ENCODE results near the gene CHRNB1.

CHRNB1 gene

GRCh38 chr17:7484067-7484918, 39.4 kb downstream of the CHRNB1 start, which contains the start of gene POLR2A (continued):
- TF ChIP-seq ZNF2 (tag by site-specific recombination; IDR thresholded peaks at IDR 0.05) (peak; percentile 96), KLF1 (tag by site-specific recombination; IDR thresholded peaks at IDR 0.05) (peak; percentile 84), ZNF324 (tag by site-specific recombination; IDR thresholded peaks at IDR 0.05) (peak; percentile 82), ZNF639 (tag by site-specific recombination; IDR thresholded peaks at IDR 0.05) (peak; percentile 95), ZNF707 (tag by site-specific recombination; IDR thresholded peaks at IDR 0.05) (no peak), ZNF24 (tag by site-specific recombination; IDR thresholded peaks at IDR 0.05) (peak; percentile 43), ZNF501 (tag by site-specific recombination; IDR thresholded peaks at IDR 0.05) (peak; percentile 98), ZNF514 (tag by site-specific recombination; IDR thresholded peaks at IDR 0.05) (no peak), ZNF138 (tag by site-specific recombination; IDR thresholded peaks at IDR 0.05; ENCODE audit: borderline replicate concordance) (no peak), ZNF133 (tag by site-specific recombination; IDR thresholded peaks at IDR 0.05) (no peak), EGR2 (tag by site-specific recombination; IDR thresholded peaks at IDR 0.05; ENCODE audit: low read depth) (peak; percentile 58; the same call in 1 of the 2 replicates), FEZF1 (tag by site-specific recombination; IDR thresholded peaks at IDR 0.05) (peak; percentile 45; the same call in 1 of the 2 replicates), BCL6B (tag by site-specific recombination; IDR thresholded peaks at IDR 0.05) (peak; percentile 58; the same call in 1 of the 2 replicates), ZNF221 (tag by site-specific recombination; IDR thresholded peaks at IDR 0.05; ENCODE audit: borderline replicate concordance) (peak; percentile 66; the same call in 1 of the 2 replicates), SCRT1 (tag by site-specific recombination; IDR thresholded peaks at IDR 0.05; ENCODE audit: borderline replicate concordance) (no peak), SETDB1 (IDR thresholded peaks at IDR 0.05; ENCODE audit: insufficient read length, low read length) (no peak), TCF7L2 (IDR thresholded peaks at IDR 0.05; ENCODE audit: borderline replicate concordance, low read depth, low read length) (peak; percentile 54; the same call in 1 of the 2 replicates), KLF9 (tag by site-specific recombination; IDR thresholded peaks at IDR 0.05; ENCODE audit: low read depth) (peak; percentile 87), ZNF404 (tag by site-specific recombination; IDR thresholded peaks at IDR 0.05) (no peak), WT1 (tag by site-specific recombination; IDR thresholded peaks at IDR 0.05) (peak; percentile 78), ZNF214 (tag by site-specific recombination; IDR thresholded peaks at IDR 0.05; ENCODE audit: borderline replicate concordance) (no peak), PRDM4 (tag by site-specific recombination; IDR thresholded peaks at IDR 0.05) (peak; percentile 64; the same call in 1 of the 2 replicates), ZNF596 (tag by site-specific recombination; IDR thresholded peaks at IDR 0.05) (peak; percentile 53), SALL2 (tag by site-specific recombination; IDR thresholded peaks at IDR 0.05; ENCODE audit: borderline replicate concordance) (no peak), ZNF19 (tag by site-specific recombination; IDR thresholded peaks at IDR 0.05; ENCODE audit: low read depth) (no peak)
- TF ChIP-seq, protein P1, sequence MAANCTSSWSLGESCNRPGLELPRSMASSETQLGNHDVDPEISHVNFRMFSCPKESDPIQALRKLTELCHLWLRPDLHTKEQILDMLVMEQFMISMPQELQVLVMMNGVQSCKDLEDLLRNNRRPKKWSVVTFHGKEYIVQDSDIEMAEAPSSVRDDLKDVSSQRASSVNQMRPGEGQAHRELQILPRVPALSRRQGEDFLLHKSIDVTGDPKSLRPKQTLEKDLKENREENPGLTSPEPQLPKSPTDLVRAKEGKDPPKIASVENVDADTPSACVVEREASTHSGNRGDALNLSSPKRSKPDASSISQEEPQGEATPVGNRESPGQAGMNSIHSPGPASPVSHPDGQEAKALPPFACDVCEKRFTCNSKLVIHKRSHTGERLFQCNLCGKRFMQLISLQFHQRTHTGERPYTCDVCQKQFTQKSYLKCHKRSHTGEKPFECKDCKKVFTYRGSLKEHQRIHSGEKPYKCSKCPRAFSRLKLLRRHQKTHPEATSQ (tag by site-specific recombination; IDR thresholded peaks at IDR 0.05): peak; percentile 88; the same call in 1 of the 2 replicates
- TF ChIP-seq, protein P2, sequence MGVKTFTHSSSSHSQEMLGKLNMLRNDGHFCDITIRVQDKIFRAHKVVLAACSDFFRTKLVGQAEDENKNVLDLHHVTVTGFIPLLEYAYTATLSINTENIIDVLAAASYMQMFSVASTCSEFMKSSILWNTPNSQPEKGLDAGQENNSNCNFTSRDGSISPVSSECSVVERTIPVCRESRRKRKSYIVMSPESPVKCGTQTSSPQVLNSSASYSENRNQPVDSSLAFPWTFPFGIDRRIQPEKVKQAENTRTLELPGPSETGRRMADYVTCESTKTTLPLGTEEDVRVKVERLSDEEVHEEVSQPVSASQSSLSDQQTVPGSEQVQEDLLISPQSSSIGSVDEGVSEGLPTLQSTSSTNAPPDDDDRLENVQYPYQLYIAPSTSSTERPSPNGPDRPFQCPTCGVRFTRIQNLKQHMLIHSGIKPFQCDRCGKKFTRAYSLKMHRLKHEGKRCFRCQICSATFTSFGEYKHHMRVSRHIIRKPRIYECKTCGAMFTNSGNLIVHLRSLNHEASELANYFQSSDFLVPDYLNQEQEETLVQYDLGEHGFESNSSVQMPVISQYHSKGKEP (tag by site-specific recombination; IDR thresholded peaks at IDR 0.05): peak; percentile 37; the same call in 1 of the 2 replicates
- TF ChIP-seq, protein P3, sequence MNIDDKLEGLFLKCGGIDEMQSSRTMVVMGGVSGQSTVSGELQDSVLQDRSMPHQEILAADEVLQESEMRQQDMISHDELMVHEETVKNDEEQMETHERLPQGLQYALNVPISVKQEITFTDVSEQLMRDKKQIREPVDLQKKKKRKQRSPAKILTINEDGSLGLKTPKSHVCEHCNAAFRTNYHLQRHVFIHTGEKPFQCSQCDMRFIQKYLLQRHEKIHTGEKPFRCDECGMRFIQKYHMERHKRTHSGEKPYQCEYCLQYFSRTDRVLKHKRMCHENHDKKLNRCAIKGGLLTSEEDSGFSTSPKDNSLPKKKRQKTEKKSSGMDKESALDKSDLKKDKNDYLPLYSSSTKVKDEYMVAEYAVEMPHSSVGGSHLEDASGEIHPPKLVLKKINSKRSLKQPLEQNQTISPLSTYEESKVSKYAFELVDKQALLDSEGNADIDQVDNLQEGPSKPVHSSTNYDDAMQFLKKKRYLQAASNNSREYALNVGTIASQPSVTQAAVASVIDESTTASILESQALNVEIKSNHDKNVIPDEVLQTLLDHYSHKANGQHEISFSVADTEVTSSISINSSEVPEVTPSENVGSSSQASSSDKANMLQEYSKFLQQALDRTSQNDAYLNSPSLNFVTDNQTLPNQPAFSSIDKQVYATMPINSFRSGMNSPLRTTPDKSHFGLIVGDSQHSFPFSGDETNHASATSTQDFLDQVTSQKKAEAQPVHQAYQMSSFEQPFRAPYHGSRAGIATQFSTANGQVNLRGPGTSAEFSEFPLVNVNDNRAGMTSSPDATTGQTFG (tag by site-specific recombination; IDR thresholded peaks at IDR 0.05; ENCODE audit: borderline replicate concordance): peak; percentile 89
